ENCODE data around the gene AMIGO1.

GRCh38 chr1:109468061-109468460 lies 41.5 kb downstream of the AMIGO1 start:
- TF ChIP-seq CEBPB (IDR thresholded peaks at IDR 0.05; ENCODE audit: low read depth, low read length) (no peak), TAF1 (IDR thresholded peaks at IDR 0.05; ENCODE audit: low read depth, low read length) (no peak), CTCF (IDR thresholded peaks at IDR 0.05; ENCODE audit: control extremely low read depth in 1 of 3, insufficient read depth in 1 of 3, low read depth in 1 of 3, low read length in 3 of 3) (no peak), EZH2 (IDR thresholded peaks at IDR 0.05; ENCODE audit: low read depth, low read length, severe bottlenecking) (no peak), MAFK (IDR thresholded peaks at IDR 0.05; ENCODE audit: low read depth, low read length) (no peak), RBBP5 (IDR thresholded peaks at IDR 0.05; ENCODE audit: borderline replicate concordance, low read depth, low read length) (no peak), GABPA (IDR thresholded peaks at IDR 0.05; ENCODE audit: borderline replicate concordance, insufficient read depth, low read length) (no peak), POLR2A (IDR thresholded peaks at IDR 0.05; ENCODE audit: control extremely low read depth in 1 of 2, low read depth in 2 of 2, low read length in 2 of 2) (no peak), POLR2AphosphoS5 (IDR thresholded peaks at IDR 0.05; ENCODE audit: low read depth, low read length) (no peak), HDAC6 (IDR thresholded peaks at IDR 0.05; ENCODE audit: low read depth, low read length) (no peak)
